ENCODE measurements around the gene XXYLT1. TPM values are rescaled to one million over a fixed set of nuclear protein-coding genes. Genes with fewer than 3 reads are reported as not detected.

The XXYLT1 gene
- total and polyA plus RNA-seq, 12 donors: 6.2 to 14.6 (median 9.3) TPM

- no peak overlapping the region for H3K4me3 ChIP-seq
- H3K36me3 ChIP-seq (replicated peaks in 1 of 2): no peaks in the 10 kb centered on the region
- no peaks in the 10 kb centered on the region for H3K27me3 ChIP-seq
- H3K27ac ChIP-seq: peak overlapping the region in 2 of 5 donors; percentile 70 to 71
- intact Hi-C loops (cut with DNase I): no loop called here
- 86 to 98% (median 91%) methylated on average over 8 to 11 of the region's 11 CpGs for WGBS, 4 donors
- TF ChIP-seq CTCF (IDR thresholded peaks at IDR 0.05) (no peak), POLR2A (IDR thresholded peaks at IDR 0.05) (no peak)
- no peaks in the 10 kb centered on the region for H3K9me3 ChIP-seq (replicated peaks in 1 of 3)
- no peak for DNase-seq
- peaks cover 10 to 35% of the 10 kb centered on the region in 2 donors for H3K4me1 ChIP-seq (replicated peaks in 1 of 2)
Measured at GRCh38 chr3:195160908-195161434, 110.0 kb downstream of the XXYLT1 start.

GRCh38 chr3:195160257-195160898 lies 110.6 kb downstream of the XXYLT1 start:
- intact Hi-C loops (cut with DNase I): no loop called here
- TF ChIP-seq POLR2A (IDR thresholded peaks at IDR 0.05): no peak
- no peak for TF ChIP-seq CTCF (IDR thresholded peaks at IDR 0.05)
- no peaks in the 10 kb centered on the region for H3K9me3 ChIP-seq (replicated peaks in 1 of 3)
- H3K4me1 ChIP-seq (replicated peaks in 1 of 2): peaks cover 12 to 41% of the 10 kb centered on the region in 2 donors
- no peak overlapping the region for H3K4me3 ChIP-seq
- DNase-seq: no peak
- no peaks in the 10 kb centered on the region for H3K27me3 ChIP-seq
- 79 to 86% (median 81%) methylated on average over 12 to 14 of the region's 14 CpGs for WGBS, 4 donors
- peak overlapping the region in 2 of 5 donors; percentile 50 to 71 for H3K27ac ChIP-seq
- H3K36me3 ChIP-seq (replicated peaks in 1 of 2): no peaks in the 10 kb centered on the region

GRCh38 chr3:195159814-195160165 lies 111.2 kb downstream of the XXYLT1 start:
- no peak for DNase-seq
- H3K36me3 ChIP-seq (replicated peaks in 1 of 2): no peaks in the 10 kb centered on the region
- H3K27ac ChIP-seq: peak overlapping the region in 2 of 5 donors; percentile 39 to 50
- no peaks in the 10 kb centered on the region for H3K27me3 ChIP-seq
- no peak for TF ChIP-seq POLR2A (IDR thresholded peaks at IDR 0.05)
- TF ChIP-seq CTCF (IDR thresholded peaks at IDR 0.05): no peak
- peaks cover 18 to 45% of the 10 kb centered on the region in 2 donors for H3K4me1 ChIP-seq (replicated peaks in 1 of 2)
- no peaks in the 10 kb centered on the region for H3K9me3 ChIP-seq (replicated peaks in 1 of 3)
- intact Hi-C loops (cut with DNase I): no loop called here
- 77 to 90% (median 86%) methylated on average over 6 of the region's 6 CpGs for WGBS, 4 donors
- no peak overlapping the region for H3K4me3 ChIP-seq

GRCh38 chr3:195159117-195159813 lies 111.7 kb downstream of the XXYLT1 start:
- TF ChIP-seq CTCF (IDR thresholded peaks at IDR 0.05): no peak
- no peak for TF ChIP-seq POLR2A (IDR thresholded peaks at IDR 0.05)
- Histone ChIP-seq H3K4me3 (no peak overlapping the region), H3K4me1 (replicated peaks in 1 of 2) (peaks cover 23 to 45% of the 10 kb centered on the region in 2 donors), H3K36me3 (replicated peaks in 1 of 2) (no peaks in the 10 kb centered on the region), H3K9me3 (replicated peaks in 1 of 3) (no peaks in the 10 kb centered on the region), H3K27ac (peak overlapping the region in 1 of 5 donors; percentile 39), H3K27me3 (no peaks in the 10 kb centered on the region)
- no peak for DNase-seq
- intact Hi-C loops (cut with DNase I): no loop called here
- 90 to 100% (median 95%) methylated on average over 2 to 10 of the region's 10 CpGs for WGBS, 4 donors

All from adrenal gland (tissue), 12 donors.